Activated CD4-positive, alpha-beta T cell treated with anti-CD3 and anti-CD28 coated beads, Interleukin-2, amount 50 U/mL, for 24 hours (primary cell): Measurements from ENCODE around the gene TFPI2.

Experiments used
- DNase-seq, 2 donors: peaks; one replicate each; pipeline ENCODE4 v3.0.0-alpha.2; 2020; ENCODE audit warnings: low read depth in 1 of 2, low spot score in 1 of 2

TFPI2 gene

GRCh38 chr7:93860261-93860660 lies 30.3 kb downstream of the TFPI2 start:
- no peak for DNase-seq

- no peak for DNase-seq
Observed at GRCh38 chr7:93858857-93859256, 31.7 kb downstream of the TFPI2 start.

DNA sequence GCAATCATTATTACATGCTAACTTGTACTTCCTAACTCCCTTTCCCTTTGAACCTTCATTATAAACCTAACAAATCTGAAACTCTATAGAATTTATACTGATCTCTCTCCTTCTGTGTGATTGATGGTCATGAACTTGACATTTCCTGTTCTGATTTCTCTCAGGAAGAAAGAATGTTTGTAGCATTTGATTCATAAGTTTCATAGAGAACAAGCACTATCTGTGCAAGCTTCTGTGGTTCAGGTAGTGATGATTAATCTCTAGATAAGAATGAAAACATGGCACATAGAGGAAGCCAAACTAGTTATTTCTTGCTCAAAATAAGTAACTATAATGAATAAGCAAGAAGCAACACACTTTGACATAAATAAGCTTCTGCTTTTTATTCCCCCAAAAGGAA lies 34.2 kb downstream of the TFPI2 start:
- no peak for DNase-seq

GRCh38 chr7:93855797-93856196 lies 34.8 kb downstream of the TFPI2 start:
- DNase-seq = no peak

DNA sequence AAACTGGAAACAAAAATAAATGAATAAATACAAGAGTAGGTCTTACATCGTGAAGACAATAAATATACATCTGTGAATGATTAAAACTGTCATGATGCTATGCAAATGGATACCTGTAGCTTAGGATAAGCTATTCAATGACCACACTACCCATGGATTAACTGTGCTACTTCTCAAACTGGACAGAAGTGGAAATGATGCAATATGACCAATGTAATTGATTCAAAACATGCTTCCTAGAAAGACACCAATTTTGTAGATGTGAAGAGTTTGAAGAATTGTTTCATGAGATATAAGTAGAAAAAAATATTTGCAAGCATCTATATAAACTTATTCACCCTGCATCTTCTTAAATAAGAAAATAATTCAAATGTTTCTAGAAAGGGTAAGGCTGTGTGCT lies 36.1 kb downstream of the TFPI2 start:
- no peak for DNase-seq

- DNase-seq = no peak
Observed at GRCh38 chr7:93851536-93851935, 39.0 kb downstream of the TFPI2 start.

GRCh38 chr7:93843260-93843659 lies 47.3 kb downstream of the TFPI2 start:
- no peak for DNase-seq

DNA sequence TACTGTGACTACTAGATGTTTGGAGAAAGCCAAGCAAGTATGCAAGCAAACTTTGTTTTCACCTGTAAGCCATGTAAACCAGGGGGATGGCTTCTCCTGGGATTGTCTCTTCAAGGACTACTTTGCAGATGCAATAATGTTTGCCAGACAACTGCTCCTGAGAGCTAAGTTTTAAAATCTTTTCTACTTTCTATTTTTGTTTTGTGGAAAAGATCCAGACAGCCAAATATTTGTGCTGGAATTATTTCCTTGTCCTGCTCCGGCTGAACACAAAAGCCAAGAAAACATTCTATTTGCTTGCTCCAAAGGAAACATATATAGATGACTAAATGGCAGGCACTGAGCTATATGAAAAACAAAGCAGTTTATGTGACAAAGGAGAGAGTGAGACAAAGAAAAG lies 51.6 kb downstream of the TFPI2 start:
- no peak for DNase-seq

GRCh38 chr7:93837245-93837644 lies 53.3 kb downstream of the TFPI2 start:
- DNase-seq = no peak

DNA sequence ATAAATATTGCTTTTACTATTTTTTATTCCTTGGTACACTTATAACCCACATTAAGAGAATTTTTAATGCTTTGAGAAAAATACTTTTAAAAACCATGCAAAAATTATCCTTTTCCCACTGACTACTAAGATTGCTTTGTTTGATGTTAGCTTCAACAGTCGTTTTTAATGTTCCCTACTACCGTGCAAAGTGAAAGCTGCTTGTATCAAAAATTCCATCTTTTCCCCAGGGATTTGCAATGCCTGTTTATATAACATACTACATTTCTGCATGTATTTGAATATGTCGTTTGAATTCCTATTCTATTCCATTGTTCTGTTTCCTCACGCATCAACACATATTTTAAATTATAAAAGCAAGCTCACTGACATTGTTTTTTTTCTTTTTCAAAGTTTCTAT lies 54.4 kb downstream of the TFPI2 start:
- no peak for DNase-seq

GRCh38 chr7:93835702-93836101 lies 54.9 kb downstream of the TFPI2 start:
- DNase-seq = no peak
